GM12875 (cell line): ENCODE data around the gene DDTL.
"Not testable (repeated sequence)": the region's sequence is repeated elsewhere in the genome, so short reads cannot be mapped to it uniquely, and the experiment has no call there.

Source experiments
- H3K4me3 ChIP-seq: one replicate; pipeline ENCODE4 v1.5.1; 2011; ENCODE audit warnings: low read depth, low read length, control low read depth
- CTCF ChIP-seq: IDR thresholded peaks from 2 replicates; pipeline ENCODE4 v1.5.1; 2011; ENCODE audit warnings: low read depth, mild to moderate bottlenecking, control low read depth, inconsistent platforms, low read length, moderate library complexity, borderline replicate concordance; ENCODE audit not compliant: insufficient read depth

DDTL gene

GRCh38 chr22:23954193-23954990 is 12.3 kb upstream of the DDTL start:
- H3K4me3 ChIP-seq = not testable (repeated sequence)

GRCh38 chr22:23954991-23955305 is 11.7 kb upstream of the DDTL start:
- H3K4me3 ChIP-seq = not testable (repeated sequence)

GRCh38 chr22:23955886-23956285 is 10.8 kb upstream of the DDTL start:
- H3K4me3 ChIP-seq = not testable (repeated sequence)

- TF ChIP-seq CTCF = peak; percentile 76
- not testable (repeated sequence) for H3K4me3 ChIP-seq
These were observed 10.3 kb upstream of the DDTL start for GRCh38 chr22:23956301-23956900.

GRCh38 chr22:23961084-23961771 is 5.5 kb upstream of the DDTL start, which contains the start of gene GSTT2B:
Gene GSTT2B (minus strand): TSS chr22:23961195. CDS start chr22:23961131, 64 bp downstream.
- H3K4me3 ChIP-seq = not testable (repeated sequence)

GRCh38 chr22:23966094-23966493 is 594 bp upstream of the DDTL start:
- H3K4me3 ChIP-seq = not testable (repeated sequence)

DNA sequence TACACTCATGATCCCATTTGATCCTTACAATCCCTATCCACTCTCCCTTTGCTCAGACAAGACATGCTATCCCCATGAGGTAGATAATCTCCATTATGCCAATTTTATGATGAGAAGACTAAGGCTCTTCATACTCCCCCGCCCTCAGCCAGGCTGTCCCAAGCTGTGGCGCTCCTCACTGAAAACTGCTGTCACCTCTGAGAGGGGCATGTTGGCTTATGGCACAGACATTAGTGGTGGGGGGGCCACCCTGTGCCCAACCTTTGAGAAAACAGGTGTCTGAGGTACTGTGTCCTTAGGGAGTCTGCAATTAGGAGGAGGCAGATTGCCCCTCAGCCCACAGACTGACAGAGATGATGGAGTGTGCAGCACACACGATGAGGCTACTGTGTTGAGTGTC is 2.4 kb downstream of the DDTL start:
- H3K4me3 ChIP-seq = no peak overlapping the region
- TF ChIP-seq CTCF = no peak

- no peak for TF ChIP-seq CTCF
- no peak overlapping the region for H3K4me3 ChIP-seq
These were observed 3.5 kb downstream of the DDTL start for GRCh38 chr22:23970201-23970641.

GRCh38 chr22:23970816-23971486 is 4.3 kb downstream of the DDTL start:
- no peak overlapping the region for H3K4me3 ChIP-seq
- no peak for TF ChIP-seq CTCF

DNA sequence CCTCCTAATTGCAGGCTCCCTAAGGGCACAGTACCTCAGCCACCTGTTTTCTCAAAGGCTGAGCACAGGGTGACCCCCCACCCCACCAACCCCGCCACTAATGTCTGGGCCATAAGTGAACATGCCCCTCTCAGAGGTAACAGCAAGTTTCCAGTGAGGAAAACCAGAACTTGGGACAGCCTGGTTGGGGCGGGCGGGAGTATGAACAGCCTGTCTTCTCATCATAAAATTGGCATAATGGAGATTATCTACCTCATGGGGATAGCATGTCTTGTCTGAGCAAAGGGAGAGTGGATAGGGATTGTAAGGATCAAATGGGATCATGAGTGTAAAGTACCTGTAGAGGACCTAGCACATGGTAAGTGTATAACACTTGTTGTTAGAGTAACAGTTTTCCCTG is 5.2 kb downstream of the DDTL start:
- H3K4me3 ChIP-seq = not testable (repeated sequence)

GRCh38 chr22:23974345-23974744 is 7.7 kb downstream of the DDTL start, which contains the start of gene DDT:
Gene DDT (minus strand): TSS chr22:23974441. CDS start chr22:23974414, 27 bp downstream.
- H3K4me3 ChIP-seq = not testable (repeated sequence)

GRCh38 chr22:23974836-23975352 is 8.2 kb downstream of the DDTL start:
- H3K4me3 ChIP-seq = not testable (repeated sequence)

GRCh38 chr22:23977304-23977703 is 10.6 kb downstream of the DDTL start:
- H3K4me3 ChIP-seq = not testable (repeated sequence)
